Medulla oblongata (tissue), 1 donor: ENCODE results near the gene CTNNBIP1.
"Not testable (repeated sequence)": the region's sequence is repeated elsewhere in the genome, so short reads cannot be mapped to it uniquely, and the experiment has no call there.

Experiments used
- DNase-seq: peaks from one replicate; pipeline ENCODE4 v3.0.0-alpha.2; 2015; ENCODE audit errors: extremely low spot score

Gene CTNNBIP1

DNA sequence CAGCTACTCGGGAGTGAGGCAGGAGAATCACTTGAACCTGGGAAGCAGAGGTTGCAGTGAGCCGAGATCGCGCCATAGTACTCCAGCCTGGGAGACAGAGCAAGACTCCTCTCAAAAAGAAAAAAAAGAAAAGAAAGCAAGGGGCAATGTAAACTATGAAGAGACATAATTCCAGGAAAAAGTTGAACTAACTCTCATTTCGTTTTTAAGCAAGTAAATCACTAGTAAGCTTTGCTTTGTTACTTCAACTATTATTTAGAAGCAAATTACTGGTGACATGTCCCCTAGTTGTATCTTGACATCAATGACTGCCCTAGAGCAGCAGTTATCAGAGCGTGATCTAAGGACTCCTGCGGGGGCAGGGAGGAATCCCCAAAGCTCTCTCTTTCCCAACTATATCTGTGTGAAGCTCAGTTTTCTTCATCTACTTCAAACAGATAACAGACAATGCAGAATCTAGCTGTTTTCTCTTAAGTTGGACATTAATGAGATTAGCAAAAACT lies 105.0 kb downstream of the CTNNBIP1 start:
- no peak for DNase-seq

DNA sequence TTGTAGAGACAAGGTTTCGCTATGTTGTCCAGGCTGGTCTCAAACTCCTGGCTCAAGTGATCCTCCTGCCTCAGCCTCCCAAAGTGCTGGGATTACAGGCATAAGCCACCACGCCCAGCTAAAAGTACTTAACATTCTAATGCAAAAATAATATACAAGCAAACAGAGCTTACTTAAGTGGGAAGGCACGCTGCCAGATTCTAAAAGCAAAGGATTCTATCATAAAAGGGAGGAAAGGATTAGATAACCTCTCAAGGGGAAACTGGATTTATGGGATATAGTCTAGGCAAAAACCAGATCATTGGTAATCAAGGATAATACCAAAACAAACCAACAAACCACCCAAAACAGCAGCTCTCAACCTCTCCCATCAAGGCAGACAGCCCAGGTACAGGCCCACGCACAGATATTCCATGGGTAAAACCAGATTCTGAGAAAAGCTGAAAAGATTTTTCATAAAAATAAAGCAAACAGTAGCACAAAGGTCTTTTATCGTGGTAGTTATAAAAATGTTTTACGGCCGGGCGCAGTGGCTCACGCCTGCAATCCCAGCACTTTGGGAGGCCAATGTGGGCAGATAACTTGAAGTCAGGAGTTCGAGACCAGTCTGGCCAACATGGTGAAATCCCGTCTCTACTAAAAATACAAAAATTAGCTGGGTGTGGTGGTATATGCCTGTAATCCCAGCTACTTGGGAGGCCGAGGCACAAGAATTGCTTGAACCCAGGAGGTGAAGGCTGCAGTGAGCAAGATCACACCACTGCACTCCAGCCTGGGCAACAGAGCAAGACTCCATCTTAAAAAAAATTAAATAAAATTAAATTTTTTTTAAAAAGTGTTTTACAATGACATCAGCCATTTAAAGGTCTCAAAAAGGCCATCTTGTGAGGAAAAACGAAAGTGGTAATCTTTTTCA lies 106.8 kb downstream of the CTNNBIP1 start:
- not testable (repeated sequence) for DNase-seq

DNA sequence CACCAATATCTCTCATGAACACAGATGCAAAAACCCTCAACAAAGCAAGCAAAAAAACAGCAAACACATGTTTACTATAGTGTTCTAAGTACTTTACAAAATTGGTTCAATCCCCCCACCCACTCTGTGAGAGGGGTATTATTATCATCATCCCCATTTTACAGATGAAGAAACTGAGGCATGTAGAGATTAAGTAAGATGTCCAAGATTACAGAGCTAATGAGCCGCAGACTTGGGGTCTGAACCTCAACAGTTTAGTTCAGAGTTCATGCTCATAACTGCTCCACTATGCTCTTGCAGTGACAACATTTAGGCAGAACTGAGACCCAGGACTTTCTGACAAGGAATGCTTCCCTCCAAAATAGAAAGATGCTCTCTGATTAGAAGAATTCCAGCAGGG lies 108.2 kb downstream of the CTNNBIP1 start:
- no peak for DNase-seq
